HEK293 (cell line): ENCODE measurements around the gene MEX3A.

ENCODE experiments used
- EGR2 ChIP-seq: fragments of 450-650 bp; formaldehyde crosslinking; IDR thresholded peaks from 2 replicates; pipeline ENCODE4 v1.5.1; 2016; ENCODE audit warnings: low read depth, missing biosample characterization, missing genetic modification characterization
- GFI1B ChIP-seq: fragments of 450-650 bp; formaldehyde crosslinking; IDR thresholded peaks from 2 replicates; pipeline ENCODE4 v1.5.1; 2016; ENCODE audit warnings: missing biosample characterization, missing genetic modification characterization
- GLI2 ChIP-seq: fragments of 450-650 bp; formaldehyde crosslinking; IDR thresholded peaks from 2 replicates; pipeline ENCODE4; 2017; ENCODE audit warnings: missing biosample characterization, missing genetic modification characterization, low read depth, borderline replicate concordance
- HOXA7 ChIP-seq: sonication (generic); formaldehyde crosslinking; IDR thresholded peaks from 2 replicates; pipeline ENCODE4 v1.8.1; 2022; ENCODE audit warnings: missing genetic modification reagents, borderline replicate concordance
- IKZF3 ChIP-seq: fragments of 450-650 bp; IDR thresholded peaks from 2 replicates; pipeline ENCODE4 v1.5.0; 2018; ENCODE audit warnings: missing biosample characterization, mild to moderate bottlenecking, missing genetic modification characterization, moderate library complexity
- KLF1 ChIP-seq: fragments of 450-650 bp; formaldehyde crosslinking; IDR thresholded peaks from 2 replicates; pipeline ENCODE4 v1.5.1; 2016; ENCODE audit warnings: missing biosample characterization, missing genetic modification characterization
- KLF16 ChIP-seq: fragments of 450-650 bp; formaldehyde crosslinking; IDR thresholded peaks from 2 replicates; pipeline ENCODE4 v1.5.1; 2017; ENCODE audit warnings: missing biosample characterization, missing genetic modification characterization
- KLF9 ChIP-seq: fragments of 450-650 bp; formaldehyde crosslinking; IDR thresholded peaks from 2 replicates; pipeline ENCODE4 v1.5.1; 2016; ENCODE audit warnings: missing biosample characterization, missing genetic modification characterization, low read depth
- PRDM1 ChIP-seq: fragments of 450-650 bp; formaldehyde crosslinking; IDR thresholded peaks from 2 replicates; pipeline ENCODE4; 2016; ENCODE audit warnings: missing biosample characterization, missing genetic modification characterization
- SCRT1 ChIP-seq: fragments of 450-650 bp; formaldehyde crosslinking; IDR thresholded peaks from 2 replicates; pipeline ENCODE4 v1.5.1; 2016; ENCODE audit warnings: missing biosample characterization, missing genetic modification characterization, borderline replicate concordance
- SP7 ChIP-seq: fragments of 450-650 bp; formaldehyde crosslinking; IDR thresholded peaks from 2 replicates; pipeline ENCODE4 v1.5.1; 2016; ENCODE audit warnings: missing biosample characterization, missing genetic modification characterization
- TCF7L2 ChIP-seq: IDR thresholded peaks from 2 replicates; pipeline ENCODE4 v1.6.1; 2011; ENCODE audit warnings: low read depth, mild to moderate bottlenecking, inconsistent platforms, low read length, moderate library complexity, borderline replicate concordance
- YY2 ChIP-seq: fragments of 450-650 bp; formaldehyde crosslinking; IDR thresholded peaks from 2 replicates; pipeline ENCODE4 v1.5.1; 2016; ENCODE audit warnings: missing biosample characterization, missing genetic modification characterization
- ZBTB21 ChIP-seq: fragments of 450-650 bp; formaldehyde crosslinking; IDR thresholded peaks from 2 replicates; pipeline ENCODE4 v1.5.1; 2017; ENCODE audit warnings: missing biosample characterization, missing genetic modification characterization
- ZBTB44 ChIP-seq: fragments of 450-650 bp; IDR thresholded peaks from 2 replicates; pipeline ENCODE4 v1.5.1; 2018; ENCODE audit warnings: missing biosample characterization, mild to moderate bottlenecking, missing genetic modification characterization
- ZFHX2 ChIP-seq: fragments of 450-650 bp; formaldehyde crosslinking; conservative IDR thresholded peaks from 2 replicates; pipeline ENCODE4 v1.5.1; 2016; ENCODE audit warnings: missing biosample characterization, missing genetic modification characterization
- ZFP3 ChIP-seq: fragments of 450-650 bp; formaldehyde crosslinking; IDR thresholded peaks from 2 replicates; pipeline ENCODE4 v1.5.1; 2016; ENCODE audit warnings: low read depth, missing biosample characterization, missing genetic modification characterization
- ZNF112 ChIP-seq: fragments of 450-650 bp; formaldehyde crosslinking; IDR thresholded peaks from 2 replicates; pipeline ENCODE4 v1.5.0; 2017; ENCODE audit warnings: missing biosample characterization, missing genetic modification characterization
- ZNF133 ChIP-seq: fragments of 450-650 bp; formaldehyde crosslinking; IDR thresholded peaks from 2 replicates; pipeline ENCODE4 v1.5.1; 2016; ENCODE audit warnings: missing biosample characterization, missing genetic modification characterization
- ZNF16 ChIP-seq: fragments of 450-650 bp; formaldehyde crosslinking; IDR thresholded peaks from 2 replicates; pipeline ENCODE4 v1.5.1; 2016; ENCODE audit warnings: low read depth, missing biosample characterization, missing genetic modification characterization
- ZNF175 ChIP-seq: fragments of 450-650 bp; formaldehyde crosslinking; IDR thresholded peaks from 2 replicates; pipeline ENCODE4 v1.5.1; 2016; ENCODE audit warnings: missing biosample characterization, missing genetic modification characterization
- ZNF202 ChIP-seq: fragments of 450-650 bp; formaldehyde crosslinking; IDR thresholded peaks from 2 replicates; pipeline ENCODE4 v1.5.1; 2016; ENCODE audit warnings: missing biosample characterization, missing genetic modification characterization, borderline replicate concordance
- ZNF23 ChIP-seq: fragments of 450-650 bp; formaldehyde crosslinking; IDR thresholded peaks from 2 replicates; pipeline ENCODE4 v1.5.1; 2016; ENCODE audit warnings: missing biosample characterization, missing genetic modification characterization, borderline replicate concordance
- ZNF324 ChIP-seq: fragments of 450-650 bp; formaldehyde crosslinking; IDR thresholded peaks from 2 replicates; pipeline ENCODE4 v1.5.1; 2016; ENCODE audit warnings: missing biosample characterization, missing genetic modification characterization
- ZNF341 ChIP-seq: fragments of 450-650 bp; formaldehyde crosslinking; IDR thresholded peaks from 2 replicates; pipeline ENCODE4; 2016; ENCODE audit warnings: low read depth, missing biosample characterization, missing genetic modification characterization
- ZNF398 ChIP-seq: fragments of 450-650 bp; formaldehyde crosslinking; IDR thresholded peaks from 2 replicates; pipeline ENCODE4 v1.5.1; 2017; ENCODE audit warnings: missing biosample characterization, missing genetic modification characterization
- ZNF404 ChIP-seq: fragments of 450-650 bp; formaldehyde crosslinking; IDR thresholded peaks from 2 replicates; pipeline ENCODE4 v1.5.1; 2017; ENCODE audit warnings: missing biosample characterization, missing genetic modification characterization
- ZNF514 ChIP-seq: fragments of 450-650 bp; formaldehyde crosslinking; IDR thresholded peaks from 2 replicates; pipeline ENCODE4 v1.5.1; 2016; ENCODE audit warnings: missing biosample characterization, missing genetic modification characterization
- ZNF624 ChIP-seq: fragments of 450-650 bp; formaldehyde crosslinking; IDR thresholded peaks from 2 replicates; pipeline ENCODE4 v1.5.1; 2017; ENCODE audit warnings: missing biosample characterization, missing genetic modification characterization
- ZNF654 ChIP-seq: fragments of 450-650 bp; formaldehyde crosslinking; IDR thresholded peaks from 2 replicates; pipeline ENCODE4 v1.5.1; 2016; ENCODE audit warnings: low read depth, missing biosample characterization, missing genetic modification characterization
- ZNF658 ChIP-seq: fragments of 450-650 bp; formaldehyde crosslinking; IDR thresholded peaks from 2 replicates; pipeline ENCODE4; 2016; ENCODE audit warnings: missing biosample characterization, missing genetic modification characterization
- ZNF664 ChIP-seq: fragments of 450-650 bp; formaldehyde crosslinking; IDR thresholded peaks from 2 replicates; pipeline ENCODE4 v1.5.1; 2016; ENCODE audit warnings: missing biosample characterization, missing genetic modification characterization
- ZNF677 ChIP-seq: fragments of 450-650 bp; IDR thresholded peaks from 2 replicates; pipeline ENCODE4 v1.5.0; 2018; ENCODE audit warnings: missing biosample characterization, mild to moderate bottlenecking, missing genetic modification characterization, moderate library complexity
- ZNF777 ChIP-seq: fragments of 450-650 bp; formaldehyde crosslinking; IDR thresholded peaks from 2 replicates; pipeline ENCODE4 v1.5.1; 2017; ENCODE audit warnings: missing biosample characterization, missing genetic modification characterization, borderline replicate concordance
- ZSCAN30 ChIP-seq: fragments of 450-650 bp; IDR thresholded peaks from 2 replicates; pipeline ENCODE4 v1.5.1; 2018; ENCODE audit warnings: missing biosample characterization, mild to moderate bottlenecking, missing genetic modification characterization, moderate library complexity
- TF ChIP-seq, protein P1 (sequence below): fragments of 450-650 bp; formaldehyde crosslinking; IDR thresholded peaks from 2 replicates; pipeline ENCODE4 v1.5.1; 2016; ENCODE audit warnings: missing biosample characterization, missing genetic modification characterization
- TF ChIP-seq, protein P2 (sequence below): fragments of 450-650 bp; formaldehyde crosslinking; IDR thresholded peaks from 2 replicates; pipeline ENCODE4 v1.5.1; 2017; ENCODE audit warnings: missing biosample characterization, missing genetic modification characterization

Gene MEX3A

DNA sequence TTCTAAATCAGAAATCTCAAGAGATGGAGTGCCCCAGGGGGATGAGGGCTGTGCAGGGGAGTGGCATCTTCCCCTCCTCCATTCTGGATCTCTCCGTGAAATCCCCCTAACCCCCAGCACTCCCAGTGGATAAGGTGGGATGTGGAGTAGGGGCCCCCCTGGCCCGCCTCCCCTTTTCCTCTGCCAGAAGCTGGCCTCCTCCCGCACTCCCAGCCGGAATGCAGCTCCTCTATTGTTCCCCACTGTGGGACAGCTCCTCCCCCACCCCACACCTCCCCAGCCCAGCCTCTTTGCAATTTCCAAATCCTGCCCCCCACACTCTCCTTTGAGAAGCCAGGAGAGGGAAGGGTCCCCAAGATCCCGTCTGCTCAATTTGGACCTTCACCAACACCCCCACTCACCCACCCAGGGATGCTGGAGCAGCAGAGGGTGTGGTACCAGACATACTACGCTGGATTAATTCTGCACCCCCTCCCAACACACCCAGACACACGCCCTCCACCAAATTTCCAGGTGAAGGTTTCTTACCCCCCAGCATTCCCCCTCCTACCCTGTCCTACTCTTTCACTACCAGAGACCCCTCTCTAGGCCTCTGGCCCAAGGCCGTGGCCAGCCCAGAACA lies 1.9 kb downstream of the MEX3A start (continued):
- TF ChIP-seq ZNF16 (tag by site-specific recombination) (no peak), GFI1B (tag by site-specific recombination) (no peak), ZFHX2 (tag by site-specific recombination) (0 out of 2 replicates have a peak, but pooled peaks have one; percentile 8), ZNF404 (tag by site-specific recombination) (no peak), KLF1 (peak; percentile 74; the same call in 1 of the 2 replicates), YY2 (no peak), ZNF324 (tag by site-specific recombination) (no peak), ZNF23 (tag by site-specific recombination) (no peak), ZNF677 (tag by site-specific recombination) (no peak), SP7 (tag by site-specific recombination) (no peak), ZNF175 (tag by site-specific recombination) (no peak), ZNF202 (tag by site-specific recombination) (no peak), TCF7L2 (no peak), ZNF664 (no peak), KLF9 (tag by site-specific recombination) (no peak), ZNF112 (no peak), SCRT1 (tag by site-specific recombination) (no peak), ZBTB44 (no peak), ZSCAN30 (tag by site-specific recombination) (no peak), HOXA7 (CRISPR knock-in tag) (no peak), ZNF514 (tag by site-specific recombination) (no peak), ZNF133 (tag by site-specific recombination) (peak; percentile 56), EGR2 (tag by site-specific recombination) (no peak), KLF16 (tag by site-specific recombination) (no peak), ZNF658 (tag by site-specific recombination) (no peak), PRDM1 (tag by site-specific recombination) (no peak), ZNF777 (tag by site-specific recombination) (no peak), ZNF624 (tag by site-specific recombination) (no peak), ZFP3 (no peak), ZNF341 (tag by site-specific recombination) (peak; percentile 43; the same call in 1 of the 2 replicates), ZNF654 (tag by site-specific recombination) (no peak), ZNF398 (tag by site-specific recombination) (peak; percentile 44), IKZF3 (tag by site-specific recombination) (peak; percentile 30; the same call in 1 of the 2 replicates), GLI2 (tag by site-specific recombination) (no peak), ZBTB21 (tag by site-specific recombination) (no peak)
- TF ChIP-seq, protein P1, sequence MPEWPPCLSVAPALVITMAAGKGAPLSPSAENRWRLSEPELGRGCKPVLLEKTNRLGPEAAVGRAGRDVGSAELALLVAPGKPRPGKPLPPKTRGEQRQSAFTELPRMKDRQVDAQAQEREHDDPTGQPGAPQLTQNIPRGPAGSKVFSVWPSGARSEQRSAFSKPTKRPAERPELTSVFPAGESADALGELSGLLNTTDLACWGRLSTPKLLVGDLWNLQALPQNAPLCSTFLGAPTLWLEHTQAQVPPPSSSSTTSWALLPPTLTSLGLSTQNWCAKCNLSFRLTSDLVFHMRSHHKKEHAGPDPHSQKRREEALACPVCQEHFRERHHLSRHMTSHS (tag by site-specific recombination) = no peak
- TF ChIP-seq, protein P2, sequence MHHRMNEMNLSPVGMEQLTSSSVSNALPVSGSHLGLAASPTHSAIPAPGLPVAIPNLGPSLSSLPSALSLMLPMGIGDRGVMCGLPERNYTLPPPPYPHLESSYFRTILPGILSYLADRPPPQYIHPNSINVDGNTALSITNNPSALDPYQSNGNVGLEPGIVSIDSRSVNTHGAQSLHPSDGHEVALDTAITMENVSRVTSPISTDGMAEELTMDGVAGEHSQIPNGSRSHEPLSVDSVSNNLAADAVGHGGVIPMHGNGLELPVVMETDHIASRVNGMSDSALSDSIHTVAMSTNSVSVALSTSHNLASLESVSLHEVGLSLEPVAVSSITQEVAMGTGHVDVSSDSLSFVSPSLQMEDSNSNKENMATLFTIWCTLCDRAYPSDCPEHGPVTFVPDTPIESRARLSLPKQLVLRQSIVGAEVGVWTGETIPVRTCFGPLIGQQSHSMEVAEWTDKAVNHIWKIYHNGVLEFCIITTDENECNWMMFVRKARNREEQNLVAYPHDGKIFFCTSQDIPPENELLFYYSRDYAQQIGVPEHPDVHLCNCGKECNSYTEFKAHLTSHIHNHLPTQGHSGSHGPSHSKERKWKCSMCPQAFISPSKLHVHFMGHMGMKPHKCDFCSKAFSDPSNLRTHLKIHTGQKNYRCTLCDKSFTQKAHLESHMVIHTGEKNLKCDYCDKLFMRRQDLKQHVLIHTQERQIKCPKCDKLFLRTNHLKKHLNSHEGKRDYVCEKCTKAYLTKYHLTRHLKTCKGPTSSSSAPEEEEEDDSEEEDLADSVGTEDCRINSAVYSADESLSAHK (tag by site-specific recombination) = no peak
